Measurements from ENCODE around the gene SORBS1. TPM values are rescaled to one million over a fixed set of nuclear protein-coding genes. Genes with fewer than 3 reads are reported as not detected.

Gene SORBS1
- total RNA-seq, 1 donor from 2014 or later, result 116 TPM

GRCh38 chr10:95296764-95297163 is 264.4 kb downstream of the SORBS1 start:
- Histone ChIP-seq H3K27me3 (no peaks in the 10 kb centered on the region), H3K4me3 (no peak overlapping the region), H3K36me3 (no peaks in the 10 kb centered on the region), H3K9me3 (no peaks in the 10 kb centered on the region), H3K27ac (no peak overlapping the region), H3K4me1 (peaks cover 13% of the 10 kb centered on the region)
- DNase-seq (ENCODE audit: extremely low spot score in 2 of 2), result no peak
- intact Hi-C loops (cut with DNase I), result no loop called here
- TF ChIP-seq POLR2A (IDR thresholded peaks at IDR 0.05) (no peak), CTCF (IDR thresholded peaks at IDR 0.05) (no peak), POLR2AphosphoS5 (IDR thresholded peaks at IDR 0.05; ENCODE audit: insufficient read depth in 1 of 2, low read depth in 1 of 2) (no peak)

- Histone ChIP-seq H3K9me3 (no peaks in the 10 kb centered on the region), H3K4me3 (peak overlapping the region; percentile 34 to 37), H3K36me3 (no peaks in the 10 kb centered on the region), H3K27ac (peak overlapping the region; percentile 47), H3K4me1 (peaks cover 18% of the 10 kb centered on the region), H3K27me3 (no peaks in the 10 kb centered on the region)
- no peak for TF ChIP-seq POLR2A (IDR thresholded peaks at IDR 0.05)
- peak in 1 of 2 donors; percentile 50 for TF ChIP-seq POLR2AphosphoS5 (IDR thresholded peaks at IDR 0.05; ENCODE audit: insufficient read depth in 1 of 2, low read depth in 1 of 2)
- intact Hi-C loops (cut with DNase I), result no loop called here
- no peak for DNase-seq (ENCODE audit: extremely low spot score in 2 of 2)
Observed at GRCh38 chr10:95295031-95295755, 266.0 kb downstream of the SORBS1 start.

GRCh38 chr10:95293631-95294030 is 267.5 kb downstream of the SORBS1 start:
- no peak for TF ChIP-seq POLR2AphosphoS5 (IDR thresholded peaks at IDR 0.05; ENCODE audit: insufficient read depth in 1 of 2, low read depth in 1 of 2)
- no peak for TF ChIP-seq POLR2A (IDR thresholded peaks at IDR 0.05)
- no peak for TF ChIP-seq CTCF (IDR thresholded peaks at IDR 0.05)
- Histone ChIP-seq H3K27ac (no peak overlapping the region), H3K27me3 (no peaks in the 10 kb centered on the region), H3K9me3 (no peaks in the 10 kb centered on the region), H3K36me3 (no peaks in the 10 kb centered on the region), H3K4me3 (no peak overlapping the region), H3K4me1 (peaks cover 32% of the 10 kb centered on the region)
- DNase-seq (ENCODE audit: extremely low spot score in 2 of 2), result no peak
- intact Hi-C loops (cut with DNase I), result no loop called here

GRCh38 chr10:95291365-95292039 is 269.7 kb downstream of the SORBS1 start:
- intact Hi-C loops (cut with DNase I), result no loop called here
- H3K27ac ChIP-seq, result peak overlapping the region; percentile 94
- TF ChIP-seq POLR2A (IDR thresholded peaks at IDR 0.05) (no peak), CTCF (IDR thresholded peaks at IDR 0.05) (no peak), POLR2AphosphoS5 (IDR thresholded peaks at IDR 0.05; ENCODE audit: insufficient read depth in 1 of 2, low read depth in 1 of 2) (no peak)
- H3K4me1 ChIP-seq, result peaks cover 53% of the 10 kb centered on the region
- H3K36me3 ChIP-seq, result no peaks in the 10 kb centered on the region
- H3K27me3 ChIP-seq, result no peaks in the 10 kb centered on the region
- H3K4me3 ChIP-seq, result peak overlapping the region; percentile 78 to 89
- H3K9me3 ChIP-seq, result no peaks in the 10 kb centered on the region
- no peak for DNase-seq (ENCODE audit: extremely low spot score in 2 of 2)

GRCh38 chr10:95290461-95291364 is 270.5 kb downstream of the SORBS1 start, which contains the start of gene PDLIM1:
PDLIM1 (minus strand) TSS chr10:95291003; CDS start chr10:95290915, 88 bp downstream.
- Histone ChIP-seq H3K9me3 (no peaks in the 10 kb centered on the region), H3K27me3 (no peaks in the 10 kb centered on the region), H3K4me3 (peak within 1 kb of the TSS; percentile 78 to 89), H3K36me3 (no peaks in the 10 kb centered on the region), H3K4me1 (peaks cover 61% of the 10 kb centered on the region), H3K27ac (peak within 1 kb of the TSS; percentile 94)
- DNase-seq (ENCODE audit: extremely low spot score in 2 of 2), result no peak
- intact Hi-C loops (cut with DNase I), result no loop called here
- peak in 1 of 2 donors; percentile 90 for TF ChIP-seq POLR2AphosphoS5 (IDR thresholded peaks at IDR 0.05; ENCODE audit: insufficient read depth in 1 of 2, low read depth in 1 of 2)
- TF ChIP-seq CTCF (IDR thresholded peaks at IDR 0.05), result peak in 1 of 3 experiments; percentile 25
- peak in 1 of 2 donors; percentile 86 for TF ChIP-seq POLR2A (IDR thresholded peaks at IDR 0.05)
